Measurements from ENCODE around the gene MKI67. TPM values are rescaled to one million over a fixed set of nuclear protein-coding genes. Genes with fewer than 3 reads are reported as not detected.
A peak's percentile ranks its signal among the peaks of the same experiment; 100 is the strongest.

Gene MKI67, protein sequence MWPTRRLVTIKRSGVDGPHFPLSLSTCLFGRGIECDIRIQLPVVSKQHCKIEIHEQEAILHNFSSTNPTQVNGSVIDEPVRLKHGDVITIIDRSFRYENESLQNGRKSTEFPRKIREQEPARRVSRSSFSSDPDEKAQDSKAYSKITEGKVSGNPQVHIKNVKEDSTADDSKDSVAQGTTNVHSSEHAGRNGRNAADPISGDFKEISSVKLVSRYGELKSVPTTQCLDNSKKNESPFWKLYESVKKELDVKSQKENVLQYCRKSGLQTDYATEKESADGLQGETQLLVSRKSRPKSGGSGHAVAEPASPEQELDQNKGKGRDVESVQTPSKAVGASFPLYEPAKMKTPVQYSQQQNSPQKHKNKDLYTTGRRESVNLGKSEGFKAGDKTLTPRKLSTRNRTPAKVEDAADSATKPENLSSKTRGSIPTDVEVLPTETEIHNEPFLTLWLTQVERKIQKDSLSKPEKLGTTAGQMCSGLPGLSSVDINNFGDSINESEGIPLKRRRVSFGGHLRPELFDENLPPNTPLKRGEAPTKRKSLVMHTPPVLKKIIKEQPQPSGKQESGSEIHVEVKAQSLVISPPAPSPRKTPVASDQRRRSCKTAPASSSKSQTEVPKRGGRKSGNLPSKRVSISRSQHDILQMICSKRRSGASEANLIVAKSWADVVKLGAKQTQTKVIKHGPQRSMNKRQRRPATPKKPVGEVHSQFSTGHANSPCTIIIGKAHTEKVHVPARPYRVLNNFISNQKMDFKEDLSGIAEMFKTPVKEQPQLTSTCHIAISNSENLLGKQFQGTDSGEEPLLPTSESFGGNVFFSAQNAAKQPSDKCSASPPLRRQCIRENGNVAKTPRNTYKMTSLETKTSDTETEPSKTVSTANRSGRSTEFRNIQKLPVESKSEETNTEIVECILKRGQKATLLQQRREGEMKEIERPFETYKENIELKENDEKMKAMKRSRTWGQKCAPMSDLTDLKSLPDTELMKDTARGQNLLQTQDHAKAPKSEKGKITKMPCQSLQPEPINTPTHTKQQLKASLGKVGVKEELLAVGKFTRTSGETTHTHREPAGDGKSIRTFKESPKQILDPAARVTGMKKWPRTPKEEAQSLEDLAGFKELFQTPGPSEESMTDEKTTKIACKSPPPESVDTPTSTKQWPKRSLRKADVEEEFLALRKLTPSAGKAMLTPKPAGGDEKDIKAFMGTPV (N-terminal part only)
- total RNA-seq: 45.7 and 48.8 TPM in 2 replicates
- long read RNA-seq, partial matches to known transcripts: 21 of 30 reads
- long read RNA-seq, other reads (novel, unspliced or antisense): 9 of 30 reads

DNA sequence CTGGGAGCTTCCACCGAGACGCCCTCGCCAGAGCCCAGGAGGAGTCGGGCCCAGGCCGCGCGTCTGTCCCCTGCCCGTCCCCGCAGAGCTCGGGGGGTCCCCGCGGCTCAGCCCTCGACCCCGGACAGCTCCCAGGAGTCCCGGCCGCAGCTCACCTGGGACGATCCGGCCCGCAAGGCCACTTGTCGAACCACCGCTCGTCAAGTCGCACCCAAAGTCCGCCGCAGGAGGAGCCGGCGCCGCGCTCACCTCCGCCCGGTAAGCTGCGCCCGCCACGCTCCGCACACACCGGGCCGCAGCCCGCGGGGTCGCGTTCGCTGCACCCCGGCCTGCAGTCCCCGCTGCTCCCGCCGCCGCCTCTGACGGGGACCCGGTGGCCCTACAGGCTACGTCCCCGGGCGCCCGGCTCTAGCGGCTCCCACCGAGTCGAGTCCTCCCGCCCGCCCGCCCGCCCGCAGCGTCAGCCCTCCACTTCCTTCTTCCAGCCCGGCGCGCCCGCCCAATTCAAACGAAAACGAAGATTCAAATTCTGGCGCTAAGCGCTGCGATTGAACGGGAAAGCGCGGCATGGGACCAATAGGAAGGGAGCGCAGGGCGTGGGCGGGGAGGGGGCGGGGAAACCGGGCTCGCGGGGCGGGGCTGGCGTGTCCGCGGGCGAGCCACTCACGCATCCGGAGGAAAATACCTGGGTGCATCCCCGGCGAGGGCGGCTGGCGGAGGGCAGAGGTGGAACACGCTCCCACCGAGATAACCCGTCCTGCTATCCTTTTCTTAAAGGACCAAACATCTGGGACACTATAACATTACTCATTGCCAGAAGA lies at the start of gene MKI67:
Gene MKI67, minus strand, starts transcription at position 480 of the 821 bp plus-strand sequence. CDS start 756 bp downstream, outside the sequence.
- Mint-ChIP-seq H3K4me3 (ENCODE audit: low read depth) (peak within 1 kb of the TSS; percentile 88), H3K27ac (peak within 1 kb of the TSS; percentile 80), H3K36me3 (ENCODE audit: insufficient read depth) (peaks cover 5% of the 10 kb centered on the region)

DNA sequence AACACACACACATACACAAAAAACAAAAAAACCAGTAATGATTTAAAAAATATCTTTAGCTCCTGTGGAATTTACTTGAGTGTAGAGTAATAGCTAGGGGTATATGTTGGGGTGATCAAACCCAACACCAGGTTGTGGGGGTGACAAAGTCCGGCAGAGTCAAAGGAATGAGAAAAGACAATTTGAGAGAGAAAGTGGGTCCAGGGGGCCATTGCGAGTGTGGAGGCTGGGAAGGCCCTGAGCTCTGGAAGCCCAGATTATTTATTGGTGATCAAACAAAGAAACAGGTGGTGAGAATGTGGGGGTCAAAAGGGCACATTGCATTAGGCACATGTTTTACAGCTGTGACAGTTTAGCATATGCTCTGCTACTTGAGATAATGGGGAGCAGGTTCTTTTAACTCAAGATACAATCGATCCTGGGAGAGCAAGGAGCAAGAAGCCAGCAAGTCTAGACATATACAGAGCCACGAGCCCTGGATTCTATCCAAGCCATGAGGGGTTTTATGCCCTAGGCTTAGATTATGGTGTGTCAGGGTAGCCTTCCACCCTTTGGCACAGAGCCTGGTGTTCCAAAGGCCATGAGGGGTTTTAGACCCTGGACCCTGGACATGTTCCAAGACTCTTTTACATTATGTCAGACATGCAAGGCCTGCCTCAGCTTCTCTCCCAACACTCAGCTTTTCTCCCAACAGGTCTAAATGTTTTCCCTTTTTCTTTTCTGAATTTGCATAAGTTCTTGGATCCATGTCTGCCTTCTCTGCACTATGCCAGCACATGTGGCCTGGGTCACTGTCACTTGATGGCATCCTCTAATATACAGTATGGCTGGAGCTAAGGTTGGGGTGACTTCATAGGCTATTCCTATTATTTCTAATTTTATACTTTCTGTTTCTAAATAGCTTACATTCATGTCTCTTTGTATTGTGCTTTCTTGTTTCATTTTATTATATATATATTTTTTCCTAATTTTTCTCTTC lies 48.6 kb upstream of the MKI67 start:
- H3K4me3 Mint-ChIP-seq (ENCODE audit: low read depth): no peak overlapping the region
- H3K4me1 Mint-ChIP-seq (ENCODE audit: low read depth): no peaks in the 10 kb centered on the region
- H3K9me3 Mint-ChIP-seq (ENCODE audit: low read depth): peaks cover 25% of the 10 kb centered on the region
- H3K27me3 Mint-ChIP-seq: peaks cover 8% of the 10 kb centered on the region
- H3K27ac Mint-ChIP-seq: no peak overlapping the region
- TF ChIP-seq, protein P1, sequence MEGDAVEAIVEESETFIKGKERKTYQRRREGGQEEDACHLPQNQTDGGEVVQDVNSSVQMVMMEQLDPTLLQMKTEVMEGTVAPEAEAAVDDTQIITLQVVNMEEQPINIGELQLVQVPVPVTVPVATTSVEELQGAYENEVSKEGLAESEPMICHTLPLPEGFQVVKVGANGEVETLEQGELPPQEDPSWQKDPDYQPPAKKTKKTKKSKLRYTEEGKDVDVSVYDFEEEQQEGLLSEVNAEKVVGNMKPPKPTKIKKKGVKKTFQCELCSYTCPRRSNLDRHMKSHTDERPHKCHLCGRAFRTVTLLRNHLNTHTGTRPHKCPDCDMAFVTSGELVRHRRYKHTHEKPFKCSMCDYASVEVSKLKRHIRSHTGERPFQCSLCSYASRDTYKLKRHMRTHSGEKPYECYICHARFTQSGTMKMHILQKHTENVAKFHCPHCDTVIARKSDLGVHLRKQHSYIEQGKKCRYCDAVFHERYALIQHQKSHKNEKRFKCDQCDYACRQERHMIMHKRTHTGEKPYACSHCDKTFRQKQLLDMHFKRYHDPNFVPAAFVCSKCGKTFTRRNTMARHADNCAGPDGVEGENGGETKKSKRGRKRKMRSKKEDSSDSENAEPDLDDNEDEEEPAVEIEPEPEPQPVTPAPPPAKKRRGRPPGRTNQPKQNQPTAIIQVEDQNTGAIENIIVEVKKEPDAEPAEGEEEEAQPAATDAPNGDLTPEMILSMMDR (IDR thresholded peaks at IDR 0.05; ENCODE audit: unreplicated experiment): no peak
- no peak for DNase-seq (ENCODE audit: low spot score, unreplicated experiment)
- H3K36me3 Mint-ChIP-seq (ENCODE audit: insufficient read depth): peaks cover 3% of the 10 kb centered on the region

More for the DNA sequence above, at the start of gene MKI67:
- peaks cover 35% of the 10 kb centered on the region for H3K27me3 Mint-ChIP-seq
- DNase-seq (ENCODE audit: low spot score, unreplicated experiment): peak; percentile 78
- TF ChIP-seq, protein P1 (IDR thresholded peaks at IDR 0.05; ENCODE audit: unreplicated experiment): no peak
- H3K9me3 Mint-ChIP-seq (ENCODE audit: low read depth): no peaks in the 10 kb centered on the region
- H3K4me1 Mint-ChIP-seq (ENCODE audit: low read depth): peaks cover 18% of the 10 kb centered on the region

DNA sequence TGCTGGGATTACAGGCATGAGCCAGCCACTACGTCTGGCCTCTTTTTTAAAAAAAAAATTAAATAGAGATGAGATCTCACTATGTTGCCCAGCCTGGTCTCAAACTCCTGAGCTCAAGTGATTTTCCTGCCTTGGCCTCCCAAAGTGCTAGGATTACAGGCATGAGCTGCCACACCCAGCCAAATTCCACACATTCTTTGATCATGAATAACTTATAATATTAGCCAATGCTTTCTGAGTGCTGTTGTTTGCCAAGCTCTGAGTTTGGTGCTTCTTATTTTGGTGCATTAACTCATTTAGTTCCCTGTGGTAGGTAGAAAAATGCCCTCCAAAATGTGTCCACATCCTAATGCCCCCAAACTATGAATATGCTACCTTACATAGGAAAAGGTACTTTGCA lies 47.2 kb upstream of the MKI67 start:
- Mint-ChIP-seq H3K9me3 (ENCODE audit: low read depth) (peaks cover 25% of the 10 kb centered on the region), H3K4me3 (ENCODE audit: low read depth) (no peak overlapping the region), H3K36me3 (ENCODE audit: insufficient read depth) (peaks cover 3% of the 10 kb centered on the region), H3K27ac (no peak overlapping the region), H3K27me3 (peaks cover 17% of the 10 kb centered on the region), H3K4me1 (ENCODE audit: low read depth) (no peaks in the 10 kb centered on the region)
- TF ChIP-seq, protein P1 (IDR thresholded peaks at IDR 0.05; ENCODE audit: unreplicated experiment): no peak
- no peak for DNase-seq (ENCODE audit: low spot score, unreplicated experiment)

DNA sequence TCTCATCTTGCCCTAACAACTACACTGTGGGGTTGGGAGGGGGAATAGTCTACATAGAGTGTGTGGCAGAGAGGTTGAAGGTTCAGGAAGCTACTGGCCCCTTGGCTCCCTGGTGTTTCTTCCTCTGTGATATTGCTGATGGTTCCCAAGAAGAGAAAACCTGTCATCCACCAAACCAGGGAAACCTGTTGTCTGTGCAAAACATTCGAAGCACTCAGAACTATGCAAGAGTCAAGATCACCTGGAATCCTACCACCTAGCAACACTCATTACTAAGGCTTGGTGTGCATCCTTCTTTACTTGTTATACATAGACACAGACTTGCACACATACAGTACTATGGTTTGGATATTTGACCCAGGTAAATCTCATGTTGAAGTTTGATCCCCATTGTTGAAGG lies 46.5 kb upstream of the MKI67 start:
- Mint-ChIP-seq H3K9me3 (ENCODE audit: low read depth) (peaks cover 25% of the 10 kb centered on the region), H3K4me1 (ENCODE audit: low read depth) (no peaks in the 10 kb centered on the region), H3K36me3 (ENCODE audit: insufficient read depth) (peaks cover 3% of the 10 kb centered on the region), H3K27me3 (peaks cover 17% of the 10 kb centered on the region), H3K27ac (no peak overlapping the region), H3K4me3 (ENCODE audit: low read depth) (no peak overlapping the region)
- DNase-seq (ENCODE audit: low spot score, unreplicated experiment): no peak
- TF ChIP-seq, protein P1 (IDR thresholded peaks at IDR 0.05; ENCODE audit: unreplicated experiment): no peak
